ENCODE measurements around the gene ZNF148.

- TF ChIP-seq CTCF (conservative IDR thresholded peaks at IDR 0.05; ENCODE audit: low read depth, low read length) (no peak), EZH2 (IDR thresholded peaks at IDR 0.05; ENCODE audit: borderline replicate concordance, low read depth, low read length, poor library complexity, severe bottlenecking) (no peak)
Measured at GRCh38 chr3:125231895-125232294, 143.2 kb downstream of the ZNF148 start.
